OCI-LY1 (cell line): Measurements from ENCODE around the gene RABGAP1L.

Source experiments
- EZH2 ChIP-seq: fragments of 200-600 bp; sonication (generic), shearing (Covaris generic); IDR thresholded peaks from 2 replicates; pipeline ENCODE4 v1.8.0; 2017; ENCODE audit warnings: borderline replicate concordance, mixed run types, mild to moderate bottlenecking, antibody characterized with exemption, low read length, moderate library complexity, mixed read lengths
- TF ChIP-seq, protein P1 (sequence below): fragments of 200-600 bp; sonication (generic), shearing (Covaris generic); IDR thresholded peaks from 2 replicates; pipeline ENCODE4 v1.5.1; 2017; ENCODE audit warnings: mild to moderate bottlenecking, antibody characterized with exemption, low read length, moderate library complexity, mixed read lengths

DNA sequence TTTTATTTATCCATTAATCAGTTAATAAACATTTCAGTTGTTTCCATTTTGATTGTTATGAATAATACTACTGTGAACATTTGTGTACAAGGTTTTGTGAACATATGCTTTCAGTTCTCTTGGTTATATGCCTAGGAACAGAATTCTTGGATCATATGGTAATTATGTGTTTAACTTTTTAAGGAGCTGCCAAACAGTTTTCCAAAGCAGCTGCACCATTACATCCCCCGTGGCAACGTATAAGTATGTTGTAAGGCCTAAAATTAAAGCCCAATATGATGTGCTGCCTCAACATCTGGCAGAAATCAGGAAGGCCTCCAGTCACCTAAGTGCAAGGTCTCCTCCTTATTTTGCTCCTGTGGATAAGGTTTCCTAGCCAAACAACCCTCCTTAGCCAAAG is 604.9 kb downstream of the RABGAP1L start:
- TF ChIP-seq, protein P1, sequence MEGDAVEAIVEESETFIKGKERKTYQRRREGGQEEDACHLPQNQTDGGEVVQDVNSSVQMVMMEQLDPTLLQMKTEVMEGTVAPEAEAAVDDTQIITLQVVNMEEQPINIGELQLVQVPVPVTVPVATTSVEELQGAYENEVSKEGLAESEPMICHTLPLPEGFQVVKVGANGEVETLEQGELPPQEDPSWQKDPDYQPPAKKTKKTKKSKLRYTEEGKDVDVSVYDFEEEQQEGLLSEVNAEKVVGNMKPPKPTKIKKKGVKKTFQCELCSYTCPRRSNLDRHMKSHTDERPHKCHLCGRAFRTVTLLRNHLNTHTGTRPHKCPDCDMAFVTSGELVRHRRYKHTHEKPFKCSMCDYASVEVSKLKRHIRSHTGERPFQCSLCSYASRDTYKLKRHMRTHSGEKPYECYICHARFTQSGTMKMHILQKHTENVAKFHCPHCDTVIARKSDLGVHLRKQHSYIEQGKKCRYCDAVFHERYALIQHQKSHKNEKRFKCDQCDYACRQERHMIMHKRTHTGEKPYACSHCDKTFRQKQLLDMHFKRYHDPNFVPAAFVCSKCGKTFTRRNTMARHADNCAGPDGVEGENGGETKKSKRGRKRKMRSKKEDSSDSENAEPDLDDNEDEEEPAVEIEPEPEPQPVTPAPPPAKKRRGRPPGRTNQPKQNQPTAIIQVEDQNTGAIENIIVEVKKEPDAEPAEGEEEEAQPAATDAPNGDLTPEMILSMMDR, result no peak
- no peak for TF ChIP-seq EZH2
